ENCODE results near the gene CLEC4E.

The CLEC4E gene

GRCh38 chr12:8548192-8548591 lies 7.5 kb upstream of the CLEC4E start:
- Histone ChIP-seq H3K9ac (ENCODE audit: low read length) (no peak overlapping the region), H3K36me3 (replicated peaks; ENCODE audit: low read depth, low read length) (no peaks in the 10 kb centered on the region), H3K4me1 (ENCODE audit: low read length) (peaks cover 17% of the 10 kb centered on the region), H4K20me1 (ENCODE audit: insufficient read depth, low read length) (no peaks in the 10 kb centered on the region), H3K79me2 (ENCODE audit: low read length) (no peaks in the 10 kb centered on the region), H3K4me3 (ENCODE audit: low read length) (no peak overlapping the region), H3K4me2 (ENCODE audit: low read length) (no peak overlapping the region), H3K27ac (ENCODE audit: low read length) (no peak overlapping the region), H3K9me3 (ENCODE audit: insufficient read depth, low read length) (no peaks in the 10 kb centered on the region), H2AFZ (ENCODE audit: low read depth, low read length) (no peak overlapping the region), H3K27me3 (ENCODE audit: low read depth, low read length) (no peaks in the 10 kb centered on the region)
- TF ChIP-seq CTCF (IDR thresholded peaks at IDR 0.05; ENCODE audit: low read depth, low read length) (no peak), EZH2phosphoT487 (IDR thresholded peaks at IDR 0.05; ENCODE audit: low read depth) (no peak)

GRCh38 chr12:8547645-8548044 lies 6.9 kb upstream of the CLEC4E start:
- no peak overlapping the region for H3K4me2 ChIP-seq (ENCODE audit: low read length)
- H3K27me3 ChIP-seq (ENCODE audit: low read depth, low read length) = no peaks in the 10 kb centered on the region
- no peaks in the 10 kb centered on the region for H3K36me3 ChIP-seq (replicated peaks; ENCODE audit: low read depth, low read length)
- H3K4me1 ChIP-seq (ENCODE audit: low read length) = peaks cover 17% of the 10 kb centered on the region
- no peak overlapping the region for H3K9ac ChIP-seq (ENCODE audit: low read length)
- no peaks in the 10 kb centered on the region for H3K9me3 ChIP-seq (ENCODE audit: insufficient read depth, low read length)
- H3K27ac ChIP-seq (ENCODE audit: low read length) = no peak overlapping the region
- no peaks in the 10 kb centered on the region for H4K20me1 ChIP-seq (ENCODE audit: insufficient read depth, low read length)
- H2AFZ ChIP-seq (ENCODE audit: low read depth, low read length) = no peak overlapping the region
- TF ChIP-seq EZH2phosphoT487 (IDR thresholded peaks at IDR 0.05; ENCODE audit: low read depth) = no peak
- TF ChIP-seq CTCF (IDR thresholded peaks at IDR 0.05; ENCODE audit: low read depth, low read length) = no peak
- no peak overlapping the region for H3K4me3 ChIP-seq (ENCODE audit: low read length)
- no peaks in the 10 kb centered on the region for H3K79me2 ChIP-seq (ENCODE audit: low read length)

- H3K4me1 ChIP-seq (ENCODE audit: low read length) = peaks cover 17% of the 10 kb centered on the region
- H2AFZ ChIP-seq (ENCODE audit: low read depth, low read length) = no peak overlapping the region
- H3K36me3 ChIP-seq (replicated peaks; ENCODE audit: low read depth, low read length) = no peaks in the 10 kb centered on the region
- H4K20me1 ChIP-seq (ENCODE audit: insufficient read depth, low read length) = no peaks in the 10 kb centered on the region
- H3K9me3 ChIP-seq (ENCODE audit: insufficient read depth, low read length) = no peaks in the 10 kb centered on the region
- H3K4me3 ChIP-seq (ENCODE audit: low read length) = no peak overlapping the region
- H3K9ac ChIP-seq (ENCODE audit: low read length) = no peak overlapping the region
- H3K27ac ChIP-seq (ENCODE audit: low read length) = no peak overlapping the region
- H3K79me2 ChIP-seq (ENCODE audit: low read length) = no peaks in the 10 kb centered on the region
- H3K4me2 ChIP-seq (ENCODE audit: low read length) = no peak overlapping the region
- TF ChIP-seq CTCF (IDR thresholded peaks at IDR 0.05; ENCODE audit: low read depth, low read length) = no peak
- TF ChIP-seq EZH2phosphoT487 (IDR thresholded peaks at IDR 0.05; ENCODE audit: low read depth) = no peak
- no peaks in the 10 kb centered on the region for H3K27me3 ChIP-seq (ENCODE audit: low read depth, low read length)
These were observed 5.9 kb upstream of the CLEC4E start for GRCh38 chr12:8546591-8546990.

GRCh38 chr12:8544295-8544694 lies 3.6 kb upstream of the CLEC4E start:
- Histone ChIP-seq H3K4me2 (ENCODE audit: low read length) (peak overlapping the region; percentile 83), H3K9ac (ENCODE audit: low read length) (peak overlapping the region; percentile 53), H3K4me3 (ENCODE audit: low read length) (peak overlapping the region; percentile 60), H3K27ac (ENCODE audit: low read length) (no peak overlapping the region), H3K79me2 (ENCODE audit: low read length) (no peaks in the 10 kb centered on the region), H3K4me1 (ENCODE audit: low read length) (peaks cover 25% of the 10 kb centered on the region), H3K9me3 (ENCODE audit: insufficient read depth, low read length) (no peaks in the 10 kb centered on the region), H2AFZ (ENCODE audit: low read depth, low read length) (peak overlapping the region; percentile 54), H3K36me3 (replicated peaks; ENCODE audit: low read depth, low read length) (no peaks in the 10 kb centered on the region), H3K27me3 (ENCODE audit: low read depth, low read length) (peaks cover 16% of the 10 kb centered on the region), H4K20me1 (ENCODE audit: insufficient read depth, low read length) (no peaks in the 10 kb centered on the region)
- no peak for TF ChIP-seq EZH2phosphoT487 (IDR thresholded peaks at IDR 0.05; ENCODE audit: low read depth)
- TF ChIP-seq CTCF (IDR thresholded peaks at IDR 0.05; ENCODE audit: low read depth, low read length) = peak; percentile 88

All from OCI-LY3 (cell line).